ENCODE data around the gene SORBS1. TPM values are rescaled to one million over a fixed set of nuclear protein-coding genes. Genes with fewer than 3 reads are reported as not detected.

Gene SORBS1
- total and polyA plus RNA-seq, 2 of the 13 experiments (the other 11 are each of a cell fraction or from before 2014, with no cell fraction given) = 16.8 to 39.8 TPM

GRCh38 chr10:95475827-95476468 lies 85.2 kb downstream of the SORBS1 start (continued):
- TF ChIP-seq, protein P1, sequence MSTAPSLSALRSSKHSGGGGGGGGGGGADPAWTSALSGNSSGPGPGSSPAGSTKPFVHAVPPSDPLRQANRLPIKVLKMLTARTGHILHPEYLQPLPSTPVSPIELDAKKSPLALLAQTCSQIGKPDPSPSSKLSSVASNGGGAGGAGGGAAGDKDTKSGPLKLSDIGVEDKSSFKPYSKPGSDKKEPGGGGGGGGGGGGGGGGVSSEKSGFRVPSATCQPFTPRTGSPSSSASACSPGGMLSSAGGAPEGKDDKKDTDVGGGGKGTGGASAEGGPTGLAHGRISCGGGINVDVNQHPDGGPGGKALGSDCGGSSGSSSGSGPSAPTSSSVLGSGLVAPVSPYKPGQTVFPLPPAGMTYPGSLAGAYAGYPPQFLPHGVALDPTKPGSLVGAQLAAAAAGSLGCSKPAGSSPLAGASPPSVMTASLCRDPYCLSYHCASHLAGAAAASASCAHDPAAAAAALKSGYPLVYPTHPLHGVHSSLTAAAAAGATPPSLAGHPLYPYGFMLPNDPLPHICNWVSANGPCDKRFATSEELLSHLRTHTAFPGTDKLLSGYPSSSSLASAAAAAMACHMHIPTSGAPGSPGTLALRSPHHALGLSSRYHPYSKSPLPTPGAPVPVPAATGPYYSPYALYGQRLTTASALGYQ (CRISPR knock-in tag; IDR thresholded peaks at IDR 0.05) = peak; percentile 78; the same call in 1 of the 2 replicates
- TF ChIP-seq KAT8 (CRISPR knock-in tag; IDR thresholded peaks at IDR 0.05) = peak; percentile 75
- no peak for TF ChIP-seq IRF1 (CRISPR knock-in tag; IDR thresholded peaks at IDR 0.05; ENCODE audit: low read depth)
- peak; percentile 95 for TF ChIP-seq ZNF362 (CRISPR knock-in tag; IDR thresholded peaks at IDR 0.05; ENCODE audit: borderline replicate concordance)
- peak; percentile 90 for TF ChIP-seq NFIC (IDR thresholded peaks at IDR 0.05; ENCODE audit: low read length)
- TF ChIP-seq RBM39 (IDR thresholded peaks at IDR 0.05; ENCODE audit: low read depth, low read length, poor library complexity, severe bottlenecking) = no peak
- TF ChIP-seq GATA4 (IDR thresholded peaks at IDR 0.05; ENCODE audit: borderline replicate concordance, low read depth) = peak; percentile 83; the same call in 1 of the 2 replicates
- no peak for TF ChIP-seq FOXP1 (IDR thresholded peaks at IDR 0.05)
- TF ChIP-seq FOXP1 (CRISPR knock-in tag; IDR thresholded peaks at IDR 0.05) = peak; percentile 79
- TF ChIP-seq ZSCAN29 (CRISPR knock-in tag; conservative IDR thresholded peaks at IDR 0.05) = 0 out of 2 replicates have a peak, but pooled peaks have one; percentile 60
- TF ChIP-seq TERF1 (CRISPR knock-in tag; IDR thresholded peaks at IDR 0.05) = no peak
- TF ChIP-seq, protein P2, sequence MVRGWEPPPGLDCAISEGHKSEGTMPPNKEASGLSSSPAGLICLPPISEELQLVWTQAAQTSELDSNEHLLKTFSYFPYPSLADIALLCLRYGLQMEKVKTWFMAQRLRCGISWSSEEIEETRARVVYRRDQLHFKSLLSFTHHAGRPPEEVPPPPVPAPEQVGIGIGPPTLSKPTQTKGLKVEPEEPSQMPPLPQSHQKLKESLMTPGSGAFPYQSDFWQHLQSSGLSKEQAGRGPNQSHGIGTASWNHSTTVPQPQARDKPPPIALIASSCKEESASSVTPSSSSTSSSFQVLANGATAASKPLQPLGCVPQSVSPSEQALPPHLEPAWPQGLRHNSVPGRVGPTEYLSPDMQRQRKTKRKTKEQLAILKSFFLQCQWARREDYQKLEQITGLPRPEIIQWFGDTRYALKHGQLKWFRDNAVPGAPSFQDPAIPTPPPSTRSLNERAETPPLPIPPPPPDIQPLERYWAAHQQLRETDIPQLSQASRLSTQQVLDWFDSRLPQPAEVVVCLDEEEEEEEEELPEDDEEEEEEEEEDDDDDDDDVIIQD (CRISPR knock-in tag; IDR thresholded peaks at IDR 0.05; ENCODE audit: low read depth) = peak; percentile 86
- no peak; the same call in 1 of the 2 replicates for TF ChIP-seq ZNF337 (CRISPR knock-in tag; IDR thresholded peaks at IDR 0.05; ENCODE audit: borderline replicate concordance, low read depth)
- TF ChIP-seq CHD4 (IDR thresholded peaks at IDR 0.05; ENCODE audit: borderline replicate concordance, low read length) = peak; percentile 72; the same call in 1 of the 2 replicates
- TF ChIP-seq ZNF639 (CRISPR knock-in tag; conservative IDR thresholded peaks at IDR 0.05) = no peak; the same call in 1 of the 2 replicates
- TF ChIP-seq NCOA1 (CRISPR knock-in tag; IDR thresholded peaks at IDR 0.05) = 0 out of 2 replicates have a peak, but pooled peaks have one; percentile 35
- no peak for TF ChIP-seq TGIF2 (CRISPR knock-in tag; IDR thresholded peaks at IDR 0.05)
- peak; percentile 95 for TF ChIP-seq HNF4G (IDR thresholded peaks at IDR 0.05; ENCODE audit: borderline replicate concordance, low read depth, low read length)
- TF ChIP-seq HNF4G (CRISPR knock-in tag; IDR thresholded peaks at IDR 0.05; ENCODE audit: borderline replicate concordance, low read depth) = peak; percentile 73; the same call in 1 of the 2 replicates
